CD1c-positive myeloid dendritic cell (primary cell): ENCODE results near the gene SVOP.
A peak's percentile ranks its signal among the peaks of the same experiment; 100 is the strongest.

ENCODE experiments used
- DNase-seq: peaks from one replicate; pipeline ENCODE4 v3.0.0-alpha.2; 2016; ENCODE audit errors: extremely low spot score

Gene SVOP

GRCh38 chr12:108975024-108975593 is 45.8 kb downstream of the SVOP start:
- no peak for DNase-seq

GRCh38 chr12:108973629-108974152 is 47.2 kb downstream of the SVOP start:
- DNase-seq: peak; percentile 18

GRCh38 chr12:108972358-108972757 is 48.5 kb downstream of the SVOP start:
- DNase-seq: no peak

GRCh38 chr12:108969622-108970021 is 51.2 kb downstream of the SVOP start:
- DNase-seq: no peak

- DNase-seq: peak; percentile 34
These were observed 52.9 kb downstream of the SVOP start for GRCh38 chr12:108967869-108968540.

GRCh38 chr12:108966378-108967151 is 54.3 kb downstream of the SVOP start:
- DNase-seq: no peak

- no peak for DNase-seq
These were observed 55.0 kb downstream of the SVOP start for GRCh38 chr12:108965886-108966285.

GRCh38 chr12:108964371-108965352 is 56.2 kb downstream of the SVOP start:
- DNase-seq: no peak

- no peak for DNase-seq
These were observed 58.6 kb downstream of the SVOP start for GRCh38 chr12:108962256-108962655.

GRCh38 chr12:108959748-108960655 is 60.9 kb downstream of the SVOP start:
- DNase-seq: no peak

GRCh38 chr12:108955225-108955835 is 65.5 kb downstream of the SVOP start:
- no peak for DNase-seq

GRCh38 chr12:108950991-108951739 is 69.7 kb downstream of the SVOP start:
- peak; percentile 83 for DNase-seq

- no peak for DNase-seq
These were observed 70.9 kb downstream of the SVOP start for GRCh38 chr12:108949976-108950375.

- DNase-seq: peak; percentile 70
These were observed 72.5 kb downstream of the SVOP start for GRCh38 chr12:108948367-108948766.

GRCh38 chr12:108947097-108947496 is 73.8 kb downstream of the SVOP start:
- DNase-seq: no peak

- no peak for DNase-seq
These were observed 80.7 kb downstream of the SVOP start for GRCh38 chr12:108940138-108940537.

- DNase-seq: peak; percentile 48
These were observed 81.3 kb downstream of the SVOP start for GRCh38 chr12:108939594-108939993.

GRCh38 chr12:108938247-108938924 is 82.5 kb downstream of the SVOP start:
- DNase-seq: no peak
